ENCODE results near the gene RNF14. TPM values are rescaled to one million over a fixed set of nuclear protein-coding genes. Genes with fewer than 3 reads are reported as not detected.

RNF14 gene
- total RNA-seq, 2 donors from 2014 or later: 27.5 to 33.0 TPM

GRCh38 chr5:142009886-142010285 is 41.0 kb downstream of the RNF14 start:
- Mint-ChIP-seq H3K4me3 (no peak overlapping the region), H3K9me3 (no peaks in the 10 kb centered on the region), H3K36me3 (ENCODE audit: low read depth) (peaks cover 52% of the 10 kb centered on the region), H3K4me1 (peaks cover 1% of the 10 kb centered on the region), H3K27ac (no peak overlapping the region), H3K27me3 (ENCODE audit: insufficient read depth) (no peaks in the 10 kb centered on the region)
- Histone ChIP-seq H3K36me3 (ENCODE audit: control insufficient read depth, insufficient read depth, low read length) (peaks cover 35% of the 10 kb centered on the region), H3K27me3 (ENCODE audit: control insufficient read depth, insufficient read depth, low read length, poor library complexity, severe bottlenecking) (no peaks in the 10 kb centered on the region), H3K9me3 (ENCODE audit: control insufficient read depth, low read length) (no peaks in the 10 kb centered on the region), H3K4me1 (ENCODE audit: control insufficient read depth, insufficient read depth, low read length) (no peaks in the 10 kb centered on the region), H3K4me3 (ENCODE audit: low read length) (no peak overlapping the region), H3K27ac (ENCODE audit: low read depth, low read length) (no peak overlapping the region), H3K9ac (ENCODE audit: extremely low read depth, low read length, poor library complexity, severe bottlenecking) (no peak overlapping the region)
- WGBS, 2 experiments (ENCODE audit: insufficient coverage in 1 of 2, insufficient read length in 1 of 2): 94 to 97% methylated on average over 4 of the region's 4 CpGs
- no peak for DNase-seq
- TF ChIP-seq CTCF (conservative IDR thresholded peaks at IDR 0.05): no peak

DNA sequence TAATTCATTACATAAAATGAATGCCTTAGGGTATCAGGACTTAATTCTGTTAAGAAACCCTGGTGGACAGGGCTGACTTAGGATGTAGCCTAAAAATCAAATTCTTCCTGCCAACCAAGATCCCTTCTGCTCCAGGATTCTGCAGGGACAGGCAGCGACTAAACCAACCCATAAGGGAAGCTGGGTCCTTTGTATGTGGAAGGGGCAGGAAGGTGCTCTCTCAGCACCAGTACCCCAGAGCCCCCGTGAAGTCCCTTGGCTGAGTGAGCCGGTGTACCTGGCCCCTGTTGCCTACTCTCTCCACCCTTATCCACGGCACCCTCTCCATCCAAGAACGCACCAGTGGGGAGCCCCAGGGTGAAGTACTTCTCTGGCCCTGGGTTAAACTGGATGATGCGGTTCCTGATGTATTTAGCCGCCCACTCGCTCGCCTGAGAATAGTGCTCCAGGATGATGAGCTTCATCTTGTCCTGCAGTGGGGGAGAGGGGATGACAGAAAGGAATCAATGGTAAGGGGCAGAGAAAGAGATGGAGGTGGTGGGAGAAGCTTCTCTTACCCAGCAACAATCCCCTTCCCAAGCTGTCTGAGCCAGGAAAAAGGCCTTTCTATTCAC is 42.8 kb downstream of the RNF14 start:
- no peaks in the 10 kb centered on the region for H3K4me1 ChIP-seq (ENCODE audit: control insufficient read depth, insufficient read depth, low read length)
- H3K36me3 Mint-ChIP-seq (ENCODE audit: low read depth): peaks cover 35% of the 10 kb centered on the region
- H3K9ac ChIP-seq (ENCODE audit: extremely low read depth, low read length, poor library complexity, severe bottlenecking): no peak overlapping the region
- H3K4me3 Mint-ChIP-seq: peak overlapping the region; percentile 74
- H3K9me3 ChIP-seq (ENCODE audit: control insufficient read depth, low read length): no peaks in the 10 kb centered on the region
- no peak overlapping the region for H3K4me3 ChIP-seq (ENCODE audit: low read length)
- H3K27ac ChIP-seq (ENCODE audit: low read depth, low read length): no peak overlapping the region
- peaks cover 26% of the 10 kb centered on the region for H3K36me3 ChIP-seq (ENCODE audit: control insufficient read depth, insufficient read depth, low read length)
- peaks cover 1% of the 10 kb centered on the region for H3K4me1 Mint-ChIP-seq
- no peaks in the 10 kb centered on the region for H3K27me3 Mint-ChIP-seq (ENCODE audit: insufficient read depth)
- H3K9me3 Mint-ChIP-seq: no peaks in the 10 kb centered on the region
- no peak for DNase-seq
- no peak for TF ChIP-seq CTCF (conservative IDR thresholded peaks at IDR 0.05)
- H3K27me3 ChIP-seq (ENCODE audit: control insufficient read depth, insufficient read depth, low read length, poor library complexity, severe bottlenecking): no peaks in the 10 kb centered on the region
- no peak overlapping the region for H3K27ac Mint-ChIP-seq
- WGBS, 2 experiments (ENCODE audit: insufficient coverage in 1 of 2, insufficient read length in 1 of 2): 94 to 100% methylated on average over 5 to 9 of the region's 9 CpGs

DNA sequence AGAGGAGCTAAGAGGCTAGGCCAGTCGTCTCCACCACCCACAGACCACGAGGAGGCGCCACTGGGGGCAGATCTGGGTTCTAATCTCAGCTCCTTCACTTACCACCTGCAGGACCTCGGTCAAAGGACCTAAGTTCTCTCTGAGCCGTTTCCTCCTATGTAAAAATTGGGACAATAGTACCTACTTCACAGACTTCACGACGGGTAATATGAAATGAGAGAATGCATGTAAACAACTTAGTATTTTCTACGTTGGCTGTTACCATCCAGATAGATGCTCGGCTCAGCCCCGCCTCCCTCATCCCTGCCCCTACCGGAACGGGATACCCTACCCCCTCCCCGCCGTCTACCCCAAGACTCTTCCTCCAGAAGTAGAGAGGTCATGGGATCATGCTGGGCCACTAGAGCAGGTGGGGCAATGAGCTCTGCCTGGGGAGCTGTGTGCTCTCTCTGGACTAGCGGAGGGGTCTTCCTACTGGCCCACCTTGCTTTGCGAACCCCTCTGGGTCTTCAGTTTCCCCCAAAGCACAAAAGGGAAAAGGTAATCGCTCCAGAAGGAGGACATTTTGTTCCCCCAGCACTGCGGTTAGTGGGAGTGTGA is 43.4 kb downstream of the RNF14 start:
- Histone ChIP-seq H3K4me1 (ENCODE audit: control insufficient read depth, insufficient read depth, low read length) (no peaks in the 10 kb centered on the region), H3K27ac (ENCODE audit: low read depth, low read length) (peak overlapping the region; percentile 39), H3K9me3 (ENCODE audit: control insufficient read depth, low read length) (no peaks in the 10 kb centered on the region), H3K36me3 (ENCODE audit: control insufficient read depth, insufficient read depth, low read length) (peaks cover 26% of the 10 kb centered on the region), H3K9ac (ENCODE audit: extremely low read depth, low read length, poor library complexity, severe bottlenecking) (peak overlapping the region; percentile 78), H3K27me3 (ENCODE audit: control insufficient read depth, insufficient read depth, low read length, poor library complexity, severe bottlenecking) (no peaks in the 10 kb centered on the region), H3K4me3 (ENCODE audit: low read length) (peak overlapping the region; percentile 88)
- no peaks in the 10 kb centered on the region for H3K27me3 Mint-ChIP-seq (ENCODE audit: insufficient read depth)
- H3K4me3 Mint-ChIP-seq: peak overlapping the region; percentile 74
- H3K9me3 Mint-ChIP-seq: no peaks in the 10 kb centered on the region
- peak overlapping the region; percentile 93 for H3K27ac Mint-ChIP-seq
- DNase-seq: peak; percentile 93
- peaks cover 1% of the 10 kb centered on the region for H3K4me1 Mint-ChIP-seq
- 27 to 29% methylated on average over 7 to 18 of the region's 18 CpGs for WGBS, 2 experiments (ENCODE audit: insufficient coverage in 1 of 2, insufficient read length in 1 of 2)
- H3K36me3 Mint-ChIP-seq (ENCODE audit: low read depth): peaks cover 30% of the 10 kb centered on the region
- peak; percentile 82 for TF ChIP-seq CTCF (conservative IDR thresholded peaks at IDR 0.05)
